ENCODE data around the gene BSDC1.
"Not testable (repeated sequence)": the region's sequence is repeated elsewhere in the genome, so short reads cannot be mapped to it uniquely, and the experiment has no call there.

The BSDC1 gene

DNA sequence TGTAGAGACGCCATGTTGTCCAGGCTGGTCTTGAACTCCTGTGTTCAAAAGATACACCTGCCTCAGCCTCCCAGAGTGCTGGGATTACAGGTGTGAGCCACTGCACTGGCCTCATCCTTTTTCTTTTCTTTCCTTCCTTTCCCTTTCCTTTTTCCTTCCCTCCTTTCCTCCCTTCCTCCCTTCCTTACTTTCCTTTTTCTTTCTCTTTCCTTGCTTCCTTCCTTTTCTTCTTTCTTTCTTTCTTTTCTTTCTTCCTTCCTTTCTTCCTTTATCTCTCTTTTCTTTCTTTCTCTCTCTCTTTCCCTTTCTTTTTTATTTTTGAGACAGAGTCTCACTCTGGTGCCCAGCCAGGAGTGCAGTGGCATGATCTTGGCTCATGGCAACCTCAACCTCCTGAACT is 37.8 kb downstream of the BSDC1 start:
- H3K4me3 Mint-ChIP-seq, result no peak overlapping the region
- no peak overlapping the region for H3K27ac Mint-ChIP-seq
- H3K36me3 Mint-ChIP-seq (ENCODE audit: low read depth), result peaks cover 7% of the 10 kb centered on the region
- peaks cover 10% of the 10 kb centered on the region for H3K27me3 Mint-ChIP-seq (ENCODE audit: low read depth)
- no peaks in the 10 kb centered on the region for H3K9me3 Mint-ChIP-seq
- peaks cover 25% of the 10 kb centered on the region for H3K4me1 Mint-ChIP-seq (ENCODE audit: low read depth)

DNA sequence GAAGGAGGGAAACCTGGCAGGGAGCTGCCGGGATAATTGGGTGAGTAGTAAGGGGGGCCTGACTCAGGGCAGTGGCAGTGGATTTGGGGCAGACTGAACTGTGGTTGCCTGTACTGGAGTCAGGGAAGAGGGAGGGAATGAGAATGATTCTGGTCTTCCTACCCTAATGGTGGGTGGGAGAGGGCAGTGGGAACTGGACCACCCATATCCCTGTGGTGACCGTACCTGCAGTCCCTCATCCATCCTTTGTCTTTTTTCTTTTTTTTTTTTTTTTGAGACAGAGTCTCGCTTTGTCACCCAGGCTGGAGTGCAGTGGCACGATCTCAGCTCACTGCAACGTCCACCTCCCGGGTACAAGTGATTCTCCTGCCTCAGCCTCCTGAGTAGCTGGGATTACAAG is 38.5 kb downstream of the BSDC1 start:
- H3K9me3 Mint-ChIP-seq; H3K36me3 Mint-ChIP-seq (ENCODE audit: low read depth); H3K4me3 Mint-ChIP-seq; H3K27me3 Mint-ChIP-seq (ENCODE audit: low read depth); H3K27ac Mint-ChIP-seq: not testable (repeated sequence)
- peaks cover 22% of the 10 kb centered on the region for H3K4me1 Mint-ChIP-seq (ENCODE audit: low read depth)

DNA sequence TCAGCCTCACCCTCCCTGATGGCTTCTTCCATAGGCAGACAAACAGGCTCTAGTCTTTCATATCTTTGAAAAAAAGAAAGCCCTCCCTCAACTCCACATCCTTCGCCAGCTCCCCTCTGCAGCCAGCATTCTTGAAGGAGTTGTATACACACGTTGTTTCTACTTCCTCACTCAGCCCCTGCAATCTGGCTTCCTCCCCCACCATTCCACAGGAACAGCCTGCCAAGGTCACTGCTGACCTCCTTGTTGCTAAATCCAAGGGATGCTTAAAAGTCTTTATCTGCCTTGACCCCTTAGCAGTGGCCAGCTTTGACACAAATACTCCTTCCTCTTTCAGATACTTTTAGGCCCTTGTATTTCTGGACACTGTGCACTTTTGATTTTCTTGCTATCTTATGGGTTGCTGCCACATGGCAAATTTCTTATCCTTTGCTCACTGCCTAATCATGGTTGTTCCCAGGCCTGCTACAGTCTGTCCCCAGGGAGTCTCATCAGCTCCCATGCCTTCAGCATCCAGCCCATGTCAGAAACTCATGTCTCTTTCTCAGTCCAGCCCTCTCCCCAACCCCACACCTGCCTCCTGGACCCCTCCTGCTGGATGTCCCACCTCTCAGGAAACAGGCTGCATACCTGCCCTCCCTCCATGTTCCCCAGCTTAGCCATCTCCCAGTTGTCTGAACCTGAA is 40.2 kb downstream of the BSDC1 start:
- no peak overlapping the region for H3K27ac Mint-ChIP-seq
- peaks cover 3% of the 10 kb centered on the region for H3K27me3 Mint-ChIP-seq (ENCODE audit: low read depth)
- peaks cover 23% of the 10 kb centered on the region for H3K4me1 Mint-ChIP-seq (ENCODE audit: low read depth)
- peak overlapping the region; percentile 43 for H3K4me3 Mint-ChIP-seq
- H3K9me3 Mint-ChIP-seq, result no peaks in the 10 kb centered on the region
- H3K36me3 Mint-ChIP-seq (ENCODE audit: low read depth), result no peaks in the 10 kb centered on the region

DNA sequence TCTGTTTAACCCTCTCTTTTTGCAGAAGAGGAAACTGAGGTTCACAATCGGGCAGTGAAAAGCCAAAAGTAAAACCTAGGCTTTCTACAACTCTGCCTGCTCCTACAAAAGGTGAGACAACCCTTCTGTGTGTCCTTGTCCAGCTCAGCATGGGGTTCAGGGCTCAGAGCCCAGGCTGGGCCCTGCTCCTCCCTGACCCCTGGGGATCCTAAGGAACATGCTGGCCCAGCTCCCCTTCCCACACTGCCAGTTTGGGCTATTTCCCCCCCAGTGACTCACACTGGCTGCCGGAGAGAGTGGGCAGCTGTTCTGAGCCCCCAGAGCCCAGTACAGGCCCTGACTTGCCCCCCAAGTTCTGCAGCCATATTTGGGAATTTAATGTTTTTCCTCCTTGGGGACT is 40.8 kb downstream of the BSDC1 start:
- H3K9me3 Mint-ChIP-seq, result no peaks in the 10 kb centered on the region

DNA sequence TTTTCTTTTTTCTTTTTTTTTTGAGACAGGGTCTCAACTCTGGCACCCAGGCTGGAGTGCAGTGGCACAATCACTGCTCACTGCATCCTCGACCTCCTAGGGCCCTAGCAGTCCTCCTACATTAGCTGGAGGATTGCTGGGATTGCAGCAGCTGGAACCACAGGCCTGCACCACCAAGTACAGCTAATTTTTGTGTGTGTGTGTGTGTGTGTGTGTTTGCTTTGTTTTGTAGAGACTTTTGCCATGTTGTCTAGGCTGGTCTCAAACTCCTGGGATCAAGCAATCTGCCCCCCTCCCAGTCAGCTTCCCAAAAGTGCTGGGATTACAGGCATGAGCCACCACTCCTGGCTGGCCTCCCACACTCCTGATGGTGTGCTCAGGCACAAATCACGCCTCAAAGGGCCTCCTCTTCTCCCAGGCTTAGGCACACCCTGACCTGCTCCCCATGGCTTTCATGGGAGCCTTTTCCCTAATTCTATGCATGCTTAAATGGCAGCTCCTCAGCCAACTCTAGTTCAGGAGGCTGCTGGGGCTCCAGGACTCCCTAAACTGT is 41.3 kb downstream of the BSDC1 start:
- no peaks in the 10 kb centered on the region for H3K9me3 Mint-ChIP-seq
- H3K4me1 Mint-ChIP-seq (ENCODE audit: low read depth), result peaks cover 26% of the 10 kb centered on the region
- peak overlapping the region; percentile 46 for H3K27ac Mint-ChIP-seq
- H3K27me3 Mint-ChIP-seq (ENCODE audit: low read depth), result no peaks in the 10 kb centered on the region
- no peaks in the 10 kb centered on the region for H3K36me3 Mint-ChIP-seq (ENCODE audit: low read depth)
- H3K4me3 Mint-ChIP-seq, result peak overlapping the region; percentile 60

More for the DNA sequence above, 40.8 kb downstream of the BSDC1 start:
- Mint-ChIP-seq H3K27ac (no peak overlapping the region), H3K36me3 (ENCODE audit: low read depth) (no peaks in the 10 kb centered on the region), H3K27me3 (ENCODE audit: low read depth) (peaks cover 3% of the 10 kb centered on the region), H3K4me3 (peak overlapping the region; percentile 46), H3K4me1 (ENCODE audit: low read depth) (peaks cover 27% of the 10 kb centered on the region)

DNA sequence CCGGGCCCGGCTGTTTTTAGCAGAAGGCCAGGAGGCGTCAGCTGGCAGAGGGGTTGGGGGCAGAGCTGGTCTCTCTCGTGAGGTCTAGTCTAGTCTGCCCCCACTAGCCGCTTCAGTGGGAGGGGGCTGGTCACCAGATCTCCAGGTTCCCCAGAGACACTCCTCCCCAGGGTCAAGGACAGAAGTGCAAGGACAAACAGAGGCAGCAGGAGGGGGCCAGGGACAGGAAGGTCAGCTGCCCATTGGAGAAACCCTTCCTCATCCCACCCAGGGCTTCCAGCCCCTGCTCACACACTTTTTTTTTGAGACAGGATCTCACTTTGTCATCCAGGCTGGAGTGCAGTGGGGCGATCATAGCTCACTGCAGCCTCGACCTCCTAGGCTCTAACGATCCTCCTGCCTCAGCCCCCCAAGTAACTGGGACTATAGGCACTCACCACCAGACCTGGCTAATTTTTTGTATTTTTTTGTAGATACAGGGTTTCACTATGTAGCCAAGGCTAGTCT is 41.9 kb downstream of the BSDC1 start:
- H3K27ac Mint-ChIP-seq, result peak overlapping the region; percentile 46
- H3K4me3 Mint-ChIP-seq, result peak overlapping the region; percentile 60
- H3K36me3 Mint-ChIP-seq (ENCODE audit: low read depth), result no peaks in the 10 kb centered on the region
- no peaks in the 10 kb centered on the region for H3K9me3 Mint-ChIP-seq
- peaks cover 27% of the 10 kb centered on the region for H3K4me1 Mint-ChIP-seq (ENCODE audit: low read depth)
- H3K27me3 Mint-ChIP-seq (ENCODE audit: low read depth), result no peaks in the 10 kb centered on the region

DNA sequence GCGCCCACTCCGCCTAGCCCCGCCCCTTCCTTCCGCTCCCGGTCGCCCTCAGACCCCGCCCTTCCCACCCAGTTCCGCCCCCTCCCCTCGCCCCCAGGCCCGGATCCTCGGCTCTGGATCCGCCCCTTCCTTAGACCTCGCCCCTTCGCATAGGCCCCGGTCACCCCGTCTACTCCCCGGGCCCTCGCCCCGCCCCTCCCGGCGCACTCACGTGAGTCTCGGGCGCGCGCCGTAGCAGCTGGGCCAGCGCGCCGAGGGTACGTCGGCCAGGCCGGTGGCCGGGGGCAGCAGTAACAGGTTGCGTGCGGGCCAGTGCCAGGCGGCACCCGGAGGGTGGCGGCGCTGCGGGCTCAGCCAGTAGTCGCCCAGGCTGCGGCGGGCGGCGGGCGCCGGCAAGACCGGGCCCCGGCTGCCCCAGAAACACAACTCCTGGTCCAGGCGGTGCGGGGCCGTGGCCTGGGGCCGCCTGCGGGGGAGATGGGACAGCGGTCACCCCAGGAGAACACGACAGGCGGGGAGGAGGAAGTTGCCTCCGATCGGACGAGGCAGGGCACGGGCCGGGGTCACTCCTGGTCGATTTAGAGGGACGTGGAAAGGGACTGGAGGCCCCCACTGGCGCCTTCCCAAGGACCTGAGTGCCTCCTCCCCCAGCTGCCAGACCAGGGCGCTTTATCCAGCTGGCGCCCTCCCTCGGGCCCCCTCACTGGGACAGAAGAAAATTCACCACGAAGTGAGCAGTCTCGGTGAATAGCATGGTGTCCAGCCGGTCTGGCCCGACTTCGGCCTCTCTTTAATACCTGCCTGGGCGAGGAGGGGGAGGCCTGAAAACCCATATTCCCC is 42.6 kb downstream of the BSDC1 start:
- Mint-ChIP-seq H3K4me3 (peak overlapping the region; percentile 79), H3K27me3 (ENCODE audit: low read depth) (no peaks in the 10 kb centered on the region), H3K9me3 (no peaks in the 10 kb centered on the region), H3K4me1 (ENCODE audit: low read depth) (peaks cover 27% of the 10 kb centered on the region), H3K27ac (peak overlapping the region; percentile 58), H3K36me3 (ENCODE audit: low read depth) (no peaks in the 10 kb centered on the region)

DNA sequence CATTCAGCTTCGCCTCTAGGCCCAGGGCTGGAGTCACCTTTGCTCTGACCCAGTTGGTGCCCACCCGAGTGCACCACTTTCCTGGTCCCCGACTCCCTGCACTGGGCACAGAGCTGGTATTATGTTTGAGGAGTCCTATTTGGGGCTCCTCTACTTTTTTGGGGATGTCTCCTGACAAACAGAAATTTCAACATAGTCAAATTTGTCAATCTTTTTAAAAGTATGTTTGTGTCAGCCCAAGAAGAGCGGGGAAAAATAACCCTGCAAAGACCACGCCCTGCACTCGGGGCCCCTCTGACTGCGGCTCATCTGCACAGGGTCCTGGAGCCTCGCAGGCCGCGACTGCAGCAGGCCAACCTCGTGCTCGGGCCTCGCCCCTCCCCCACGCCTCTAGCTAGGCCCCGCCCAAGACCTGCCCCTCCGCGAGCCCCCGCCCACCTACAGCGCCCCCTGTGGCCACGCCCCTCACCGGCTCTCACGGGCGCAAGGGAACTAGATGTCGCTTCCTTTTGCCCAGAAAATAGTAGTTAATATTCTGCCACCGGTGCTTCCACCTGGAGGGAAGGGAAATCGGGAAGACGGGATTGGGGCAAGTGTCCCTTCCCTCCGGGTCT is 43.3 kb downstream of the BSDC1 start:
- H3K9me3 Mint-ChIP-seq, result no peaks in the 10 kb centered on the region
- peak overlapping the region; percentile 58 for H3K27ac Mint-ChIP-seq
- no peaks in the 10 kb centered on the region for H3K36me3 Mint-ChIP-seq (ENCODE audit: low read depth)
- H3K27me3 Mint-ChIP-seq (ENCODE audit: low read depth), result peaks cover 2% of the 10 kb centered on the region
- peak overlapping the region; percentile 79 for H3K4me3 Mint-ChIP-seq
- peaks cover 28% of the 10 kb centered on the region for H3K4me1 Mint-ChIP-seq (ENCODE audit: low read depth)

DNA sequence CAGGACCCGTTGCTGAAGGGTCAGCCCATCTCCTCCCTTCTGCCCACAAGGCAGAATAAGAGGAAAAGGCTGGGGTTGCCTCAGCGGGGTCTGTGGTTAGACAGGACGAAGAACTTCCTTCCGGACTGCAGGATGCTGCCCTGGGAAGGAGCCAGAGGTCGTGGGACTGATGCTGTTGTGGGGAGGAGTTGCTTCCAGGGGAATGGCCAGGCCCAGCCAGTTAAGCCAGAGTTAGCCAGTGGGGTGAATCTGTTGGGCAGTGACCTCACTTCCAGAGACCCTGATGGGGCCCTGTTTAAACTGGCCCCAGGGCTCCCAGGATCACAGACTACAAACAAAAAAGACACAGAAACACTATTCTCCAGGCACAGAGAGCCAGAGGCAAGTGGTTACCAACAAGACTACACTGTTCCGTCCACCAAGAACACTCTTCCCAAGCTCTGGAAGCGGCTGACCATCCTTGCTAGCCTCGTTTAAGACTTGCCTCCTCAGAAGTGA is 45.0 kb downstream of the BSDC1 start:
- peaks cover 6% of the 10 kb centered on the region for H3K27me3 Mint-ChIP-seq (ENCODE audit: low read depth)
- H3K9me3 Mint-ChIP-seq, result no peaks in the 10 kb centered on the region
- H3K36me3 Mint-ChIP-seq (ENCODE audit: low read depth), result no peaks in the 10 kb centered on the region
- H3K4me1 Mint-ChIP-seq (ENCODE audit: low read depth), result peaks cover 32% of the 10 kb centered on the region
- H3K4me3 Mint-ChIP-seq, result peak overlapping the region; percentile 17
- no peak overlapping the region for H3K27ac Mint-ChIP-seq

DNA sequence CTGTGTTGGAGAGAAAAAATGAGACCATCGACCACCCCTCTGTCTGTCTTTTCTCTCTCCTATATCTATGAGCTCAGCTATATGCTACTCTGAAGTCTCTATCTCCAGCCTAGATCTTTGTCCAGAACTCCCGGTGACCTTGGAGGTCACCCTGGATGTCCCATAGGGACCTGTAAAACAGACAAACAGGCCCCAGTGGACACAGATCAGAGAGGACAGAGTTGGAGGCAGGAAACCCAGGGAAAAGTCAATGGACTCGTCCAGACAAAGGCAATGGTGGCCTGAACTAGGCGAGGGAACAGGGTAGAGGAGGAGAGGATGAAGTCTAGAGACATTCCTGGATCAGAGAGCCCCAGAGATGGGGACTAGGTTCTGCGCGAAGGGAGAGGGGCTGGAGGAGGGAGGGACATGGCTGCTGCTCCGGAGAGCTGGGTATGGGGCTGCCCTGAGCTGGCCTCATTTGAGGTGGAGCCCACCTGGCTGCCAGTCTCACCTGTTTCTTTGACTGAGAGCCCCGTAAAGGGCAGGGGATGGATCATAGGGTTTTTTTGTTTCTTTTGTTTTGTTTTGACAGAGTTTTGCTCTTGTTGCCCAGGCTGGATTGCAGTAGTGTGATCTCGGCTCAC is 47.6 kb downstream of the BSDC1 start:
- no peaks in the 10 kb centered on the region for H3K36me3 Mint-ChIP-seq (ENCODE audit: low read depth)
- H3K9me3 Mint-ChIP-seq, result no peaks in the 10 kb centered on the region
- peaks cover 35% of the 10 kb centered on the region for H3K4me1 Mint-ChIP-seq (ENCODE audit: low read depth)
- peaks cover 9% of the 10 kb centered on the region for H3K27me3 Mint-ChIP-seq (ENCODE audit: low read depth)
- H3K4me3 Mint-ChIP-seq, result no peak overlapping the region
- H3K27ac Mint-ChIP-seq, result no peak overlapping the region

DNA sequence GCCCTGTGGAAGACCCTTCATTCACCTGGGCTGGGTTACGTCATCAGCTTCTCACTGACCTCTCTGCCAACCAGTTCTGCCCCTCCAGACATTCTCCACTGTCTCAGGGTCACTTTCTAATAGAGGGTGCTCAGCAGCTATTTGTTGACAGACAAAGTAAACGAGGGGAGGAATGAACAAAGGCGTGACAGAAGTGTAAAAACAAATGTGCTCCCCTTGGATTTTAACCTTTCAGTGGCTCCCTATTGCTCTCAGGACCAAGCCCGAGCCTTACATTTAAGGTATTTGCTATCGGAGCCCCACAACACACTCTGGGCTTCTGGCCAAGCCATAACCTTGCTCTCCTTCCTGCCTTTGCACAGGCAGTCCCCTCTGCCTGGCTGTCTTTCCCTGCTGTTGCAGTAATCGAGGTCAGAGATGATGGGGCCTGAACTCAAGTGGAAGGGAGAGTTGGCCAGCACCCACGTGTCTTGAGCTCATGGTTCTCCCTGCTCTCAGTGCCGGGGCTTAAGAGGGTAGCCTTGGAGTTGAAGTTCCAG is 48.9 kb downstream of the BSDC1 start:
- Mint-ChIP-seq H3K4me3 (no peak overlapping the region), H3K36me3 (ENCODE audit: low read depth) (no peaks in the 10 kb centered on the region), H3K27me3 (ENCODE audit: low read depth) (peaks cover 9% of the 10 kb centered on the region), H3K9me3 (no peaks in the 10 kb centered on the region), H3K4me1 (ENCODE audit: low read depth) (peaks cover 31% of the 10 kb centered on the region), H3K27ac (no peak overlapping the region)

DNA sequence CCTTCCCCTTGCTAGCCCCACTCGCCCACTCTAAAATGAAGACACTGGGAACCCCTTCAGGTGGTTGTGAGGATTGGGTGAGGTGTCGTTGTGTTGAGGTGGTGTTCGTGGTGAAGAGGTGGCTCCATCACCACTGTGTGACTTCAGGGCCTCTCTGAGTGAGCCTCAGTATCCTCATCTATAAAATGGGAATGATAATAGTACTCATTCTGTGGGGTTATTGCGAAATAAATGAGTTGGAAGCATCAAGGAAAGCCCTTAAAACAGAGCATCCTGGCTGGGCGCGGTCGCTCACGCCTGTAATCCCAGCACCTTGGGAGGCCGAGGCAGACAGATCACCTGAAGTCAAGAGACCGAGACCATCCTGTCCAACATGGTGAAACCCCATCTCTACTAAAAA is 51.5 kb downstream of the BSDC1 start:
- Mint-ChIP-seq H3K4me3 (no peak overlapping the region), H3K9me3 (no peaks in the 10 kb centered on the region), H3K4me1 (ENCODE audit: low read depth) (peaks cover 27% of the 10 kb centered on the region), H3K36me3 (ENCODE audit: low read depth) (no peaks in the 10 kb centered on the region), H3K27me3 (ENCODE audit: low read depth) (peaks cover 9% of the 10 kb centered on the region), H3K27ac (peak overlapping the region; percentile 71)

DNA sequence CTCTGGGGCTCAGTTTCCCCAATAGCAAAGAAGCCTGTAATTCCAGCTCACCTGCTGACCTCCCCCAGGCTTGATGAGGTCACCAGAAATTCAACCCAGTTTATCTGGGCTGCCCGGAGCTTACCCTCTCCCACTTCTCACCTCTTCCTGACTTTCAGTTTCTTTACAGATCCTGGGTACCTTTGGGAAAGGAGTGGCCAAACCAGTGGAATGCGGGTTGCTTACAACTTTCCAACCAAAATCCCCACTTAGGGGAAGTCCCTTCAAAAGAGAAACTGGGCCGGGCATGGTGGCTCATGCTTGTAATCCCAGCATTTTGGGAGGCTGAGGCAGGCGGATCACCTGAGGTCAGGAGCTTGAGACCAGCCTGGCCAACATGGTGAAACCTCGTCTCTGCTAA is 52.3 kb downstream of the BSDC1 start:
- Mint-ChIP-seq H3K27me3 (ENCODE audit: low read depth) (peaks cover 9% of the 10 kb centered on the region), H3K9me3 (no peaks in the 10 kb centered on the region), H3K4me3 (no peak overlapping the region), H3K36me3 (ENCODE audit: low read depth) (no peaks in the 10 kb centered on the region), H3K27ac (no peak overlapping the region), H3K4me1 (ENCODE audit: low read depth) (peaks cover 34% of the 10 kb centered on the region)

Measured in T-helper 1 cell treated with Interleukin-12 subunit alpha and Interleukin-12 subunit beta and Interleukin-4 antibody, amounts not matched to agents 30 μg/mL and 1 μg/mL, for 36 hours (primary cell).